Neural cell (in vitro differentiated cells): ENCODE data around the gene RHEX. TPM values are rescaled to one million over a fixed set of nuclear protein-coding genes. Genes with fewer than 3 reads are reported as not detected.

Experiments
- H2AFZ ChIP-seq: fragments of 200-600, 300-800 bp; sonication (generic), shearing (Covaris generic); 2 replicates; pipeline ENCODE4 v1.6.0; 2014; ENCODE audit warnings: low read depth, mild to moderate bottlenecking, antibody characterized with exemption, low read length, moderate library complexity
- H3F3A ChIP-seq: fragments of 200-600 bp; shearing (Covaris generic); 2 replicates; pipeline ENCODE4 v1.6.1; 2016; ENCODE audit warnings: mild to moderate bottlenecking, moderate library complexity, mixed read lengths, antibody characterized with exemption, low read length; ENCODE audit not compliant: insufficient read depth, poor library complexity, severe bottlenecking
- H3K27ac ChIP-seq: fragments of 200-600, 300-800 bp; sonication (generic), shearing (Covaris generic); 2 replicates; pipeline ENCODE4 v1.5.1; 2014; ENCODE audit warnings: mild to moderate bottlenecking, low read length, moderate library complexity
- H3K27me3 ChIP-seq: fragments of 300-800, 200-600 bp; sonication (generic), shearing (Covaris generic); 2 replicates; pipeline ENCODE4 v1.6.0; 2014; ENCODE audit warnings: mild to moderate bottlenecking, low read depth, low read length, moderate library complexity; ENCODE audit not compliant: insufficient read depth
- H3K36me3 ChIP-seq: fragments of 300-800, 200-600 bp; sonication (generic), shearing (Covaris generic); 2 replicates; pipeline ENCODE4 v1.5.1; 2014; ENCODE audit warnings: mild to moderate bottlenecking, antibody characterized with exemption, low read length, moderate library complexity; ENCODE audit not compliant: insufficient read depth
- H3K4me2 ChIP-seq: fragments of 300-800, 200-600 bp; sonication (generic), shearing (Covaris generic); 2 replicates; pipeline ENCODE4 v1.6.0; 2014; ENCODE audit warnings: mild to moderate bottlenecking, low read length
- H3K4me3 ChIP-seq: fragments of 300-800, 200-600 bp; sonication (generic), shearing (Covaris generic); 2 replicates; pipeline ENCODE4 v1.5.1; 2014; ENCODE audit warnings: mild to moderate bottlenecking, low read length, moderate library complexity
- H3K79me2 ChIP-seq: fragments of 200-600 bp; shearing (Covaris generic); replicated peaks from 2 replicates; pipeline ENCODE4 v1.6.0; 2014; ENCODE audit warnings: mild to moderate bottlenecking, low read length, moderate library complexity; ENCODE audit not compliant: insufficient read depth
- H3K9ac ChIP-seq: fragments of 300-800, 200-600 bp; sonication (generic), shearing (Covaris generic); 2 replicates; pipeline ENCODE4 v1.6.1; 2016; ENCODE audit warnings: mild to moderate bottlenecking, low read length, mixed read lengths
- H3K9me2 ChIP-seq: fragments of 200-600 bp; shearing (Covaris generic); 2 replicates; pipeline ENCODE4 v1.6.1; 2016; ENCODE audit warnings: mild to moderate bottlenecking, low read length, mixed read lengths; ENCODE audit not compliant: insufficient read depth
- H3K9me3 ChIP-seq: fragments of 200-600, 300-800 bp; sonication (generic), shearing (Covaris generic); 2 replicates; pipeline ENCODE4 v1.6.1; 2016; ENCODE audit warnings: mild to moderate bottlenecking, mixed run types, low read length, moderate library complexity, mixed read lengths
- H4K20me1 ChIP-seq: fragments of 200-600 bp; shearing (Covaris generic); 2 replicates; pipeline ENCODE4 v1.6.1; 2016; ENCODE audit warnings: mild to moderate bottlenecking, mixed run types; ENCODE audit not compliant: insufficient read depth
- CTCF ChIP-seq: fragments of 450-650 bp; IDR thresholded peaks from 2 replicates; pipeline ENCODE4 v1.5.1; 2014; ENCODE audit warnings: antibody characterized with exemption, mild to moderate bottlenecking, moderate library complexity; ENCODE audit not compliant: poor library complexity, severe bottlenecking
- EP300 ChIP-seq: fragments of 450-650 bp; conservative IDR thresholded peaks from 2 replicates; pipeline ENCODE4 v1.6.1; 2014; ENCODE audit warnings: antibody characterized with exemption, mild to moderate bottlenecking, moderate library complexity; ENCODE audit not compliant: poor library complexity, severe bottlenecking
- EZH2 ChIP-seq: fragments of 200-600, 300-800 bp; shearing (Covaris generic), sonication (generic); IDR thresholded peaks from 2 replicates; pipeline ENCODE4 v1.6.1; 2014; ENCODE audit warnings: antibody characterized with exemption, low read length, borderline replicate concordance, mild to moderate bottlenecking; ENCODE audit not compliant: insufficient read depth, poor library complexity, severe bottlenecking
- MXI1 ChIP-seq: fragments of 450-650 bp; conservative IDR thresholded peaks from 2 replicates; pipeline ENCODE4 v1.6.1; 2014; ENCODE audit warnings: antibody characterized with exemption, mild to moderate bottlenecking; ENCODE audit not compliant: poor library complexity, severe bottlenecking
- POLR2AphosphoS5 ChIP-seq: IDR thresholded peaks from 2 replicates; pipeline ENCODE4 v1.6.1; 2012
- RAD21 ChIP-seq: fragments of 450-650 bp; conservative IDR thresholded peaks from 2 replicates; pipeline ENCODE4 v1.6.1; 2014; ENCODE audit warnings: antibody characterized with exemption, mild to moderate bottlenecking, moderate library complexity
- REST ChIP-seq: IDR thresholded peaks from 2 replicates; pipeline ENCODE4 v1.6.1; 2012; ENCODE audit warnings: borderline replicate concordance
- SMC3 ChIP-seq: fragments of 450-650 bp; conservative IDR thresholded peaks from 2 replicates; pipeline ENCODE4 v1.6.1; 2014; ENCODE audit warnings: antibody characterized with exemption, mild to moderate bottlenecking, moderate library complexity; ENCODE audit not compliant: poor library complexity
- TAF1 ChIP-seq: IDR thresholded peaks from 2 replicates; pipeline ENCODE4 v1.6.1; 2012; ENCODE audit warnings: low read depth
- polyA plus RNA-seq: library from polyadenylated mRNA; depleted of rRNA; stranded (reverse); fragments of >200 nt; gene quantifications from 2 replicates; pipeline ENCODE4 v1.2.3, GENCODE V29; 2014

Gene RHEX
- polyA plus RNA-seq, 1 donor from 2014 or later: not detected

GRCh38 chr1:206112600-206113301, 59.8 kb downstream of the RHEX start:
- TF ChIP-seq SMC3 (no peak), POLR2AphosphoS5 (no peak), EZH2 (no peak), CTCF (no peak), TAF1 (no peak)
- H3K9me3 ChIP-seq: no peaks in the 10 kb centered on the region
- no peak overlapping the region for H3K4me3 ChIP-seq
- H3K9ac ChIP-seq: no peak overlapping the region
- no peaks in the 10 kb centered on the region for H3F3A ChIP-seq
- H3K27me3 ChIP-seq: peaks cover 15% of the 10 kb centered on the region
- H3K4me2 ChIP-seq: no peak overlapping the region
- H2AFZ ChIP-seq: no peak overlapping the region
- H4K20me1 ChIP-seq: no peaks in the 10 kb centered on the region
- H3K79me2 ChIP-seq: no peaks in the 10 kb centered on the region
- no peak overlapping the region for H3K27ac ChIP-seq
- H3K36me3 ChIP-seq: no peaks in the 10 kb centered on the region
- no peaks in the 10 kb centered on the region for H3K9me2 ChIP-seq

- H3K36me3 ChIP-seq: no peaks in the 10 kb centered on the region
- no peak overlapping the region for H3K9ac ChIP-seq
- no peak overlapping the region for H3K4me2 ChIP-seq
- TF ChIP-seq MXI1 (no peak), POLR2AphosphoS5 (no peak)
- H3K9me3 ChIP-seq: no peaks in the 10 kb centered on the region
- peaks cover 21% of the 10 kb centered on the region for H3K27me3 ChIP-seq
- no peaks in the 10 kb centered on the region for H3K9me2 ChIP-seq
- H3F3A ChIP-seq: no peaks in the 10 kb centered on the region
- no peaks in the 10 kb centered on the region for H4K20me1 ChIP-seq
- H3K27ac ChIP-seq: no peak overlapping the region
- no peak overlapping the region for H2AFZ ChIP-seq
- no peaks in the 10 kb centered on the region for H3K79me2 ChIP-seq
- no peak overlapping the region for H3K4me3 ChIP-seq
Measured at GRCh38 chr1:206114692-206115640, 62.0 kb downstream of the RHEX start.

- no peak overlapping the region for H3K4me3 ChIP-seq
- no peak overlapping the region for H2AFZ ChIP-seq
- H3K36me3 ChIP-seq: no peaks in the 10 kb centered on the region
- no peak overlapping the region for H3K9ac ChIP-seq
- TF ChIP-seq POLR2AphosphoS5: no peak
- no peak for TF ChIP-seq TAF1
- TF ChIP-seq REST: no peak
- no peak for TF ChIP-seq EP300
- TF ChIP-seq RAD21: no peak
- TF ChIP-seq CTCF: no peak
- no peak for TF ChIP-seq MXI1
- TF ChIP-seq EZH2: no peak
- no peak for TF ChIP-seq SMC3
- no peaks in the 10 kb centered on the region for H3K79me2 ChIP-seq
- H3K9me3 ChIP-seq: no peaks in the 10 kb centered on the region
- no peaks in the 10 kb centered on the region for H3K9me2 ChIP-seq
- no peak overlapping the region for H3K27ac ChIP-seq
- no peaks in the 10 kb centered on the region for H4K20me1 ChIP-seq
- H3K27me3 ChIP-seq: peaks cover 21% of the 10 kb centered on the region
- no peak overlapping the region for H3K4me2 ChIP-seq
- no peaks in the 10 kb centered on the region for H3F3A ChIP-seq
Measured at GRCh38 chr1:206115791-206116190, 62.8 kb downstream of the RHEX start.
